K562 (cell line): Measurements from ENCODE around the gene KCNN3. TPM values are rescaled to one million over a fixed set of nuclear protein-coding genes. Genes with fewer than 3 reads are reported as not detected.
A peak's percentile ranks its signal among the peaks of the same experiment; 100 is the strongest.

Experiments
- ATAC-seq: fragments of 200-7000 bp; cut with Tn5 transposase; 3 replicates; pipeline ENCODE4 v1.9.1; 2020; ENCODE audit warnings: moderate library complexity
- BruUV-seq: library from RNA; stranded (reverse); fragments of 400-500 nt; replicated peaks from 2 replicates; lab custom pipeline; 2021; lab: Mats Ljungman, UMichigan
- CTCF ChIA-PET: fragments of 300-600 bp; formaldehyde crosslinking; extraction: SDS; loops from one replicate; lab custom pipeline; 2021; ENCODE audit warnings: low intra/inter-chr PET ratio; lab: Yijun Ruan, JAX
- POLR2A ChIA-PET: fragments of 300-600, 350-650 bp; sonication (Branson Sonifier 250); formaldehyde crosslinking; extraction: SDS; loops from one replicate; lab custom pipeline; 2021; ENCODE audit warnings: antibody characterized with exemption, inconsistent platforms; lab: Yijun Ruan, JAX
- DNase-seq, 4 experiments: peaks; one replicate each; pipeline versions ENCODE4 v3.0.0 to v3.0.0-alpha.2; 2011 to 2018; ENCODE audit warnings: low spot score in 3 of 4, mixed read lengths in 3 of 4; ENCODE audit errors: extremely low read depth in 1 of 4
- FAIRE-seq: peaks from 2 replicates; lab custom pipeline; 2011; peaks lifted over from hg19 to GRCh38; lab: Jason Lieb, UNC
- H2AFZ ChIP-seq: 2 replicates; pipeline ENCODE4 v1.6.0; 2011; ENCODE audit warnings: low read depth, low read length, control low read depth, inconsistent platforms
- H3K27ac ChIP-seq: fragments of 200-600 bp; 3 replicates; pipeline ENCODE4 v1.8.0; 2011; ENCODE audit warnings: low read depth, mild to moderate bottlenecking, control low read depth, inconsistent platforms, low read length, moderate library complexity, mixed read lengths; ENCODE audit errors: extremely low read depth
- H3K27me3 ChIP-seq, 2 experiments: fragments of 300-600 bp in 1 of 2; 2 replicates in 1 of 2; 3 replicates in 1 of 2; pipeline versions ENCODE4 v1.6.0 to v1.8.0; 2011; ENCODE audit warnings: inconsistent platforms in 2 of 2, low read length in 2 of 2, mild to moderate bottlenecking in 1 of 2, mixed read lengths in 1 of 2, moderate library complexity in 1 of 2; ENCODE audit not compliant: control insufficient read depth in 2 of 2, insufficient read depth in 2 of 2
- H3K36me3 ChIP-seq: fragments of 300-600 bp; 3 replicates; pipeline ENCODE4 v1.8.0; 2011; ENCODE audit warnings: mild to moderate bottlenecking, low read length, inconsistent platforms; ENCODE audit not compliant: control insufficient read depth, insufficient read depth
- H3K4me1 ChIP-seq, 2 experiments: fragments of 200-600 bp in 1 of 2; replicated peaks in 1 of 2; 2 replicates in 1 of 2; 3 replicates in 1 of 2; pipeline versions ENCODE4 v1.5.1 to v1.8.0; 2011; ENCODE audit warnings: inconsistent platforms in 2 of 2, low read length in 2 of 2, mild to moderate bottlenecking in 1 of 2, mixed read lengths in 1 of 2, moderate library complexity in 1 of 2; ENCODE audit not compliant: control insufficient read depth in 2 of 2, insufficient read depth in 2 of 2
- H3K4me2 ChIP-seq: 2 replicates; pipeline ENCODE4 v1.6.1; 2011; ENCODE audit warnings: low read length, control low read depth, inconsistent platforms, mixed read lengths; ENCODE audit not compliant: insufficient read depth
- H3K4me3 ChIP-seq: fragments of 200-600 bp; sonication (generic), shearing (Covaris generic); 2 replicates; pipeline ENCODE4 v1.5.1; 2016; ENCODE audit warnings: control low read depth, inconsistent platforms
- H3K79me2 ChIP-seq: fragments of 200-600 bp; 3 replicates; pipeline ENCODE4 v1.8.0; 2011; ENCODE audit warnings: low read length, inconsistent platforms; ENCODE audit not compliant: control insufficient read depth, insufficient read depth
- H3K9ac ChIP-seq, 2 experiments: 2 replicates each; pipeline versions ENCODE4 v1.6.0 to v1.6.1; 2011; ENCODE audit warnings: low read depth in 2 of 2, low read length in 2 of 2, control low read depth in 1 of 2, inconsistent platforms in 1 of 2, mild to moderate bottlenecking in 1 of 2, mixed read lengths in 1 of 2; ENCODE audit not compliant: insufficient read depth in 1 of 2
- H3K9me1 ChIP-seq: one replicate; pipeline ENCODE4 v1.6.0; 2011; ENCODE audit warnings: inconsistent platforms, mild to moderate bottlenecking, low read length, moderate library complexity; ENCODE audit not compliant: control insufficient read depth, insufficient read depth
- H3K9me3 ChIP-seq: replicated peaks from 2 replicates; pipeline ENCODE4 v1.5.1; 2011; ENCODE audit warnings: low read depth, low read length, inconsistent platforms; ENCODE audit not compliant: control insufficient read depth, insufficient read depth
- H4K20me1 ChIP-seq: replicated peaks from 2 replicates; pipeline ENCODE4 v1.6.1; 2011; ENCODE audit warnings: low read length, inconsistent platforms, mixed read lengths; ENCODE audit not compliant: control insufficient read depth, insufficient read depth
- BACH1 ChIP-seq: fragments of 200-800 bp; sonication (Bioruptor generic); IDR thresholded peaks from 2 replicates; pipeline ENCODE4 v1.6.1; 2016; ENCODE audit warnings: missing genetic modification characterization, missing compliant biosample characterization
- CAMTA2 ChIP-seq: fragments of 250-450 bp; sonication (Bioruptor Pico); conservative IDR thresholded peaks from 2 replicates; pipeline ENCODE4 v1.5.1; 2022
- CBX3 ChIP-seq, 2 experiments: IDR thresholded peaks; 1 replicate in 1 of 2; 2 replicates in 1 of 2; pipeline ENCODE4 v1.6.1; 2012; ENCODE audit warnings: inconsistent platforms in 2 of 2, low read length in 2 of 2, borderline replicate concordance in 1 of 2, control low read depth in 1 of 2
- CSDE1 ChIP-seq, 2 experiments: fragments of 450-650 bp; IDR thresholded peaks; 2 replicates each; pipeline ENCODE4 v1.6.1; 2016; ENCODE audit warnings: mild to moderate bottlenecking in 1 of 2
- ELF2 ChIP-seq: fragments of 250-450 bp; sonication (Bioruptor Pico); IDR thresholded peaks from 2 replicates; pipeline ENCODE4 v1.5.0; 2021; ENCODE audit warnings: mild to moderate bottlenecking
- EWSR1 ChIP-seq: fragments of 450-650 bp; IDR thresholded peaks from 2 replicates; pipeline ENCODE4 v1.6.1; 2018; ENCODE audit warnings: borderline replicate concordance, mild to moderate bottlenecking, low read depth, moderate library complexity; ENCODE audit not compliant: partially characterized antibody
- FIP1L1 ChIP-seq: fragments of 200-400 bp; formaldehyde crosslinking; IDR thresholded peaks from 2 replicates; pipeline ENCODE4 v1.6.1; 2018; ENCODE audit warnings: mild to moderate bottlenecking, low read depth, low read length; ENCODE audit not compliant: poor library complexity, severe bottlenecking
- FOXJ3 ChIP-seq: sonication (generic); formaldehyde crosslinking; IDR thresholded peaks from 2 replicates; pipeline ENCODE4 v1.4.0; 2020; ENCODE audit warnings: mild to moderate bottlenecking, missing genetic modification reagents
- HBP1 ChIP-seq: fragments of 450-650 bp; formaldehyde crosslinking; IDR thresholded peaks from 2 replicates; pipeline ENCODE4 v1.4.0; 2022; ENCODE audit warnings: missing genetic modification characterization
- JUND ChIP-seq, 2 experiments: IDR thresholded peaks; 2 replicates in 1 of 2; 3 replicates in 1 of 2; pipeline ENCODE4 v1.6.1; 2011; ENCODE audit warnings: borderline replicate concordance in 2 of 2, low read depth in 2 of 2, low read length in 2 of 2, improper control_type of control experiment in 1 of 2, missing biosample characterization in 1 of 2, missing genetic modification characterization in 1 of 2, missing genetic modification reagents in 1 of 2
- MAFG ChIP-seq: fragments of 450-650 bp; conservative IDR thresholded peaks from 2 replicates; pipeline ENCODE4 v1.6.1; 2016; ENCODE audit warnings: missing genetic modification characterization, missing compliant biosample characterization
- MAFK ChIP-seq: IDR thresholded peaks from 2 replicates; pipeline ENCODE4 v1.6.1; 2011; ENCODE audit warnings: low read length, improper control_type of control experiment
- TAL1 ChIP-seq: fragments of 450-650 bp; IDR thresholded peaks from 2 replicates; pipeline ENCODE4 v1.6.1; 2016; ENCODE audit warnings: mild to moderate bottlenecking
- ZBTB26 ChIP-seq: fragments of 450-650 bp; formaldehyde crosslinking; IDR thresholded peaks from 2 replicates; pipeline ENCODE4 v1.4.0; 2022; ENCODE audit warnings: missing genetic modification characterization
- ZNF197 ChIP-seq: fragments of 200-800 bp; sonication (Bioruptor generic); IDR thresholded peaks from 2 replicates; pipeline ENCODE4 v1.6.1; 2016; ENCODE audit warnings: low read depth, missing genetic modification characterization, missing compliant biosample characterization
- ZNF316 ChIP-seq: fragments of 450-650 bp; IDR thresholded peaks from 2 replicates; pipeline ENCODE4 v1.6.1; 2016
- ZNF354B ChIP-seq: fragments of 250-450 bp; sonication (Bioruptor Pico); IDR thresholded peaks from 2 replicates; pipeline ENCODE4 v1.4.0; 2020
- ZNF512 ChIP-seq: IDR thresholded peaks from 2 replicates; pipeline ENCODE4 v1.6.1; 2016; ENCODE audit warnings: missing genetic modification characterization, missing compliant biosample characterization
- WGBS: fragments of 100-300 bp; shearing (Covaris generic); methylation state at CpG from one replicate; pipeline ENCODE4 v1.1.6; 2016; ENCODE audit warnings: low coverage, mixed read lengths; ENCODE audit not compliant: insufficient coverage; ENCODE audit errors: missing lambda C conversion rate; 5-methylcytosine and 5-hydroxymethylcytosine counted together
- in situ Hi-C: fragments of 300-500 bp; cut with MboI; formaldehyde crosslinking; loops from 4 replicates; pipeline ENCODE4 v1.15.0; 2018; ENCODE audit warnings: inconsistent platforms, mixed read lengths
- intact Hi-C: fragments of 100-400 bp; cut with micrococcal nuclease; formaldehyde crosslinking; loops from 2 replicates; pipeline ENCODE4 v1.14.2; 2022
- polyA plus RNA-seq, 8 experiments: library from polyadenylated mRNA; depleted of rRNA in 4 of 8; stranded (reverse) in 5 of 8; unstranded in 3 of 8; fragments of >200 nt; fragmentation: Nextera tagmentation in 2 of 8; fragmentation: Illumina TruSeq in 1 of 8; extraction: Ambion mirVana in 2 of 8; extraction: Trizol in 1 of 8; gene quantifications; 2 replicates each; pipeline versions ENCODE4 v1.2.1 to v1.2.3, GENCODE V29; 2011 to 2014; ENCODE audit warnings: inconsistent platforms in 1 of 8, missing spikeins in 1 of 8
- total RNA-seq, 7 experiments: library from RNA; depleted of rRNA in 6 of 7; stranded (reverse); fragments of >200 nt in 6 of 7; fragmentation: Illumina TruSeq in 2 of 7; extraction: Trizol in 2 of 7; gene quantifications; 2 replicates each; pipeline versions ENCODE4 v1.2.1 to v1.2.3, GENCODE V29; 2011 to 2021; ENCODE audit warnings: low replicate concordance in 1 of 7

Gene KCNN3
- total and polyA plus RNA-seq, 9 of the 15 experiments (the other 6 are each of a cell fraction or from before 2014, with no cell fraction given), result 0.02 to 0.03 TPM; not detected in 7

GRCh38 chr1:154746622-154747299 lies 123.3 kb downstream of the KCNN3 start:
- H4K20me1 ChIP-seq, result peaks cover 12% of the 10 kb centered on the region; the same call in 1 of the 2 replicates
- no peaks in the 10 kb centered on the region for H3K36me3 ChIP-seq
- POLR2A ChIA-PET, result interaction anchor here (1.3 to 1.6 kb wide), 2 partner anchors 19 to 73 kb away, joined by 3 read pairs; no protein-coding TSS in a partner anchor
- H3K4me3 ChIP-seq, result no peak overlapping the region
- DNase-seq (no peak), FAIRE-seq (no peak), ATAC-seq (no peak)
- intact Hi-C loops, result loop anchor here (5.0 kb wide), 1 partner anchor 79 kb away; no protein-coding TSS in a partner anchor
- no peak overlapping the region for H3K27ac ChIP-seq
- 0% methylated on average over 6 of the region's 6 CpGs for WGBS
- H3K9ac ChIP-seq, result no peak overlapping the region
- in situ Hi-C loops, result no loop called here
- H3K9me3 ChIP-seq, result no peaks in the 10 kb centered on the region
- H2AFZ ChIP-seq, result no peak overlapping the region
- H3K4me2 ChIP-seq, result no peak overlapping the region
- H3K79me2 ChIP-seq, result no peaks in the 10 kb centered on the region
- H3K4me1 ChIP-seq, result 0 out of 5 replicates have a peak, but pooled peaks cover 0 to 3% of the 10 kb centered on the region in 2 experiments
- CTCF ChIA-PET, result no interaction called here
- H3K9me1 ChIP-seq, result no peaks in the 10 kb centered on the region
- peaks cover 64 to 93% of the 10 kb centered on the region in 2 experiments for H3K27me3 ChIP-seq
- no TSS peak for BruUV-seq
- TF ChIP-seq CBX3 (IDR thresholded peaks at IDR 0.05; ENCODE audit: borderline replicate concordance in 1 of 2, low read length in 2 of 2) (no peak), MAFK (peak; percentile 86), TAL1 (no peak), ZNF512 (tag) (0 out of 2 replicates have a peak, but pooled peaks have one; percentile 27), ELF2 (CRISPR knock-in tag) (no peak), MAFG (tag) (peak; percentile 83), ZBTB26 (CRISPR knock-in tag) (no peak), EWSR1 (no peak), CSDE1 (IDR thresholded peaks at IDR 0.05) (no peak), BACH1 (tag) (no peak), HBP1 (CRISPR knock-in tag) (no peak), ZNF197 (CRISPR knock-in tag) (no peak), FOXJ3 (CRISPR knock-in tag) (no peak), ZNF316 (peak; percentile 90), FIP1L1 (no peak), CAMTA2 (no peak), JUND (IDR thresholded peaks at IDR 0.05; ENCODE audit: borderline replicate concordance, low read depth, low read length) (no peak), JUND (tag; IDR thresholded peaks at IDR 0.05; ENCODE audit: borderline replicate concordance, low read depth, low read length) (no peak), ZNF354B (CRISPR knock-in tag) (no peak)
